ENCODE measurements around the gene TEX19.
"Not testable (repeated sequence)": the region's sequence is repeated elsewhere in the genome, so short reads cannot be mapped to it uniquely, and the experiment has no call there.

Gene TEX19

DNA sequence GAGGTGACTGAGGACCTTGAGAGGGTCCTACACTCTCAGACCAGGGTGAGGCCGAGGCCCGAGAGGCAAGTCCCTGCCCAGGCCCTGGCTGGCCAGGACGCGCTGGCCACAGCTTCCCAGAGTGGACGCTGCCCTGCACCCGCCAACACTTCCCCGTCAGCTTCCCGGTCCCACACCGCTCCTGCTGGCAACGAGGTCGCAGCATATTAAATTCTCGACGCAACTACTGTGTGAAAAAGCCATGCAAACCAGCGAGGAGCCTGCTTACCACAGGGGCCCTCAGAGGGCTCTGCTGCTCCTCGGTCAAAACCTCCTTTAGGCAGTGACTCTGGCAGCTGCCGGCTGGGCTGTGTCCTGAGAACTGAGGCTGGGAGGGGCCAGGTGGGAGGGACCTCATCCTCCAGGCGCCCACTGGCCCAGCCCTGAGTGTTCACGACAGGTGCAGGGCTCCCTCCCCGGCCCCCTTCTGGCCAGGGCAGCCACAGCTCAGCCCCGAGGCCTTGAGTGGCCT, 2.1 kb upstream of the TEX19 start:
- no peak for TF ChIP-seq CTCF (IDR thresholded peaks at IDR 0.05; ENCODE audit: low read depth, low read length, missing control alignments)
- in situ Hi-C loops (cut with HindIII; ENCODE audit: low sequenced_read_pairs): no loop called here
- no peak for DNase-seq (ENCODE audit: low read depth)
- H3K4me3 ChIP-seq (ENCODE audit: low read depth, low read length): no peak overlapping the region

GRCh38 chr17:82357394-82357793, 1.7 kb upstream of the TEX19 start:
- no peak for DNase-seq (ENCODE audit: low read depth)
- no peak for TF ChIP-seq CTCF (IDR thresholded peaks at IDR 0.05; ENCODE audit: low read depth, low read length, missing control alignments)
- H3K4me3 ChIP-seq (ENCODE audit: low read depth, low read length): no peak overlapping the region
- in situ Hi-C loops (cut with HindIII; ENCODE audit: low sequenced_read_pairs): no loop called here

DNA sequence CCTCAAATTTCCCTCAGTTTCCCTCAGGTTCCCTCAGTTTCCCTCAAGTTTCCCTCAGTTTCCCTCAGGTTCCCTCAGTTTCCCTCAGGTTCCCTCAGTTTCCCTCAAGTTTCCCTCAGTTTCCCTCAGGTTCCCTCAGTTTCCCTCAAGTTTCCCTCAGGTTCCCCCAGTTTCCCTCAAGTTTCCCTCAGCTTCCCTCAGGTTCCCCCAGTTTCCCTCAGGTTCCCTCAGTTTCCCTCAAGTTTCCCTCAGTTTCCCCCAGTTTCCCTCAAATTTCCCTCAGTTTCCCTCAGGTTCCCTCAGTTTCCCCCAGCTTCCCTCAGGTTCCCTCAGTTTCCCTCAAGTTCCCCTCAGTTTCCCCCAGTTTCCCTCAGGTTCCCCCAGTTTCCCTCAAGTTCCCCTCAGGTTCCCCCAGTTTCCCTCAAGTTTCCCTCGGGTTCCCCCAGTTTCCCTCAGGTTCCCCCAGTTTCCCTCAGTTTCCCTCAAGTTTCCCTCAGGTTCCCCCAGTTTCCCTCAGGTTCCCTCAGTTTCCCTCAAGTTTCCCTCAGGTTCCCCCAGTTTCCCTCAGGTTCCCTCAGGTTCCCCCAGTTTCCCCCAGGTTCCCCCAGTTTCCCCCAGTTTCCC, 516 bp downstream of the TEX19 start:
- not testable (repeated sequence) for H3K4me3 ChIP-seq (ENCODE audit: low read depth, low read length); DNase-seq (ENCODE audit: low read depth)
- in situ Hi-C loops (cut with HindIII; ENCODE audit: low sequenced_read_pairs): loop anchor here (5.0 kb wide), 1 partner anchor 58 kb away; the partner anchor contains the start of genes HEXD and OGFOD3

DNA sequence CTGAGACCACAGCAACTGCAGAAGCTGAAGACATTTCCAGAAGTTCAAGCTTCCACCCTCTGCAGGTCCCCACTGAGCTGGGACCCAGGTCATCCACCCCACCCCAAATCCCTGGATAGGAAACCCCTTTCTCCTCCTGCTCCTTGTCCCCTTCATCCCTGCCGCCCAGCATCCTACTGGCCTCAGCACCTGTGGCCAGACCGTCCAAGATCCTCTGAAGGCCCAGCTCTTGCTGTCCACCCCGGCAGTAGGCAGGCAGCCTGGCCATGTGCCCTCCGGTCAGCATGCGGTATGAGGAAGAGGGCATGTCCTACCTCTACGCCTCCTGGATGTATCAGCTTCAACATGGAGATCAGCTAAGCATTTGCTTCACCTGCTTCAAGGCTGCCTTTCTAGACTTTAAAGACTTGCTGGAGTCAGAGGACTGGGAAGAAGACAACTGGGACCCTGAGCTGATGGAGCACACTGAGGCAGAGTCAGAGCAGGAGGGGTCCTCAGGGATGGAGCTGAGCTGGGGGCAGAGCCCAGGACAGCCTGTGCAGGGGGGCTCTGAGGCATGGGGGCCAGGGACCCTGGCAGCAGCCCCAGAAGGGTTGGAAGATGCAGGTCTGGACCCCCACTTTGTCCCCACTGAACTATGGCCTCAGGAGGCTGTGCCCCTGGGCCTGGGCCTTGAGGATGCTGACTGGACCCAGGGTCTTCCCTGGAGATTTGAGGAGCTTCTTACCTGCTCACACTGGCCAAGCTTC, 3.0 kb downstream of the TEX19 start:
- H3K4me3 ChIP-seq (ENCODE audit: low read depth, low read length): no peak overlapping the region
- in situ Hi-C loops (cut with HindIII; ENCODE audit: low sequenced_read_pairs): loop anchor here (5.0 kb wide), 1 partner anchor 55 kb away; the partner anchor contains the start of genes HEXD and OGFOD3
- TF ChIP-seq CTCF (IDR thresholded peaks at IDR 0.05; ENCODE audit: low read depth, low read length, missing control alignments): no peak
- no peak for DNase-seq (ENCODE audit: low read depth)

GRCh38 chr17:82365606-82366295, 6.7 kb downstream of the TEX19 start:
- no peak overlapping the region for H3K4me3 ChIP-seq (ENCODE audit: low read depth, low read length)
- DNase-seq (ENCODE audit: low read depth): no peak
- in situ Hi-C loops (cut with HindIII; ENCODE audit: low sequenced_read_pairs): no loop called here
- no peak for TF ChIP-seq CTCF (IDR thresholded peaks at IDR 0.05; ENCODE audit: low read depth, low read length, missing control alignments)

GRCh38 chr17:82366749-82367148, 7.7 kb downstream of the TEX19 start:
- TF ChIP-seq CTCF (IDR thresholded peaks at IDR 0.05; ENCODE audit: low read depth, low read length, missing control alignments): no peak
- DNase-seq (ENCODE audit: low read depth): no peak
- no peak overlapping the region for H3K4me3 ChIP-seq (ENCODE audit: low read depth, low read length)
- in situ Hi-C loops (cut with HindIII; ENCODE audit: low sequenced_read_pairs): no loop called here

Measured in astrocyte of the cerebellum (primary cell).